ENCODE data around the gene IVD.

DNA sequence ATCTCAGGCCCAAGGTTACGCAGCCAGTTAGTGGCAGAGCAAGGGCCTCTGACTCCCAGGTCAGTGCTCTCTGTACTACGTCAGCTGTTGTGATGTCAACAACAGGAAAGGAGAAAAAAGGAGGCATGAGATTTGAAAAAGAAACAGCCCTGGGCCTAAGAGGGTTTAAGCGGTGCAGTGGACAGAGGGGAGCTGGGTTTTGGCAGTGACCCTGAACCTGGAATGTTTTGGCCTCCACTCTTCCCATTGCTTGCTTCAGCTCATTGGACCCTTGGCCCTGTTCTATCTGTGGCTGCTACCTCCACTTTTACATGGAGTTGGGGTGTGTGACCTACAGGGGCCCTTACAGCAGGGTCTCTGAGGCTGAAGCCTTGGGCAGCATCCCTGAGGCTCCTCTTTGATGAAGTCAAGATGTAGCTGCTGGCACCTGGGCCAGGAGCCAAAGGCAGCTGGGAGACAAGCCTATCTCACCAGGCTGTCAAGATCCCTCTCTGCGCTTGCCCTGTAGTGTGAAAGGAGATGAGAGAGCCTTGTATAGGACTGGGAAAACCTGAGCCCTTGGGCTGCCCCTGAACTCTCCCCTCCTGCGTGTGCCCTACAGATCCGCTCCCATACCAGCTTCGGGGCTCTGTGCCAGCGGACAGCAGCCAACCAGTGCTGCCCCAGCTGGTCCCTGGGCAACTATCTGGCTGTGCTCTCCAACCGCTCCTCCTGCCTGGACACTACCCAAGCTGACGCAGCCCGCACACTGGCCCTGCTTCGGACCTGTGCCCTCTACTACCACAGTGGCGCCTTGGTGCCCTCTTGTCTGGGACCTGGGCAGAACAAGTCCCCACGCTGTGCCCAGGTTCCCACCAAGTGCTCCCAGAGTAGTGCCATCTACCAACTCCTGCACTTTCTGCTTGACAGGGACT lies 38.9 kb upstream of the IVD start:
- no peak for TF ChIP-seq POLR2A (IDR thresholded peaks at IDR 0.05)
- TF ChIP-seq, protein P1, sequence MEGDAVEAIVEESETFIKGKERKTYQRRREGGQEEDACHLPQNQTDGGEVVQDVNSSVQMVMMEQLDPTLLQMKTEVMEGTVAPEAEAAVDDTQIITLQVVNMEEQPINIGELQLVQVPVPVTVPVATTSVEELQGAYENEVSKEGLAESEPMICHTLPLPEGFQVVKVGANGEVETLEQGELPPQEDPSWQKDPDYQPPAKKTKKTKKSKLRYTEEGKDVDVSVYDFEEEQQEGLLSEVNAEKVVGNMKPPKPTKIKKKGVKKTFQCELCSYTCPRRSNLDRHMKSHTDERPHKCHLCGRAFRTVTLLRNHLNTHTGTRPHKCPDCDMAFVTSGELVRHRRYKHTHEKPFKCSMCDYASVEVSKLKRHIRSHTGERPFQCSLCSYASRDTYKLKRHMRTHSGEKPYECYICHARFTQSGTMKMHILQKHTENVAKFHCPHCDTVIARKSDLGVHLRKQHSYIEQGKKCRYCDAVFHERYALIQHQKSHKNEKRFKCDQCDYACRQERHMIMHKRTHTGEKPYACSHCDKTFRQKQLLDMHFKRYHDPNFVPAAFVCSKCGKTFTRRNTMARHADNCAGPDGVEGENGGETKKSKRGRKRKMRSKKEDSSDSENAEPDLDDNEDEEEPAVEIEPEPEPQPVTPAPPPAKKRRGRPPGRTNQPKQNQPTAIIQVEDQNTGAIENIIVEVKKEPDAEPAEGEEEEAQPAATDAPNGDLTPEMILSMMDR (IDR thresholded peaks at IDR 0.05): no peak
